ENCODE data around the gene ANAPC10.

GRCh38 chr4:145098675-145099037, 660 bp upstream of the ANAPC10 start:
- TF ChIP-seq CTCF (conservative IDR thresholded peaks at IDR 0.05 in 1 of 2, IDR thresholded peaks at IDR 0.05 in 1 of 2; ENCODE audit: extremely low read depth in 1 of 2, insufficient read depth in 1 of 2, low read depth in 1 of 2, low read length in 2 of 2) (no peak), EZH2 (IDR thresholded peaks at IDR 0.05; ENCODE audit: borderline replicate concordance, low read length) (no peak)

Data from mammary epithelial cell (primary cell).